Glutamatergic neuron (in vitro differentiated cells): Measurements from ENCODE around the gene COX7A2. TPM values are rescaled to one million over a fixed set of nuclear protein-coding genes. Genes with fewer than 3 reads are reported as not detected.

Source experiments
- DNase-seq: peaks from one replicate; pipeline ENCODE4 v3.0.0; 2022
- H3K27ac Mint-ChIP-seq: one replicate; pipeline ENCODE4 v1.8.0; 2020; ENCODE audit warnings: mild to moderate bottlenecking, mixed read lengths, inconsistent platforms; ENCODE audit not compliant: unreplicated experiment
- H3K27me3 Mint-ChIP-seq: one replicate; pipeline ENCODE4 v1.8.0; 2020; ENCODE audit warnings: mild to moderate bottlenecking, moderate library complexity, mixed read lengths, inconsistent platforms; ENCODE audit not compliant: unreplicated experiment
- H3K36me3 Mint-ChIP-seq: one replicate; pipeline ENCODE4 v1.8.0; 2020; ENCODE audit warnings: mild to moderate bottlenecking, mixed read lengths, inconsistent platforms; ENCODE audit not compliant: unreplicated experiment
- H3K4me1 Mint-ChIP-seq: one replicate; pipeline ENCODE4 v1.8.0; 2020; ENCODE audit warnings: mild to moderate bottlenecking, low read depth, mixed read lengths, inconsistent platforms; ENCODE audit not compliant: unreplicated experiment
- H3K4me3 Mint-ChIP-seq: one replicate; pipeline ENCODE4 v1.8.0; 2020; ENCODE audit warnings: mild to moderate bottlenecking, mixed read lengths, inconsistent platforms; ENCODE audit not compliant: unreplicated experiment
- H3K9me3 Mint-ChIP-seq: one replicate; pipeline ENCODE4 v1.8.0; 2020; ENCODE audit warnings: mild to moderate bottlenecking, moderate library complexity, mixed read lengths, inconsistent platforms; ENCODE audit not compliant: unreplicated experiment
- total RNA-seq: library from RNA; stranded (reverse); fragmentation: NEBNext Ultra II Directional; extraction: Animal tissue kit (Norgen Biotek cat#: 25700); gene quantifications from one replicate; pipeline ENCODE4 v1.2.1, GENCODE V29; 2021; ENCODE audit not compliant: unreplicated experiment
- TF ChIP-seq, protein P1 (sequence below): fragments of 200-600 bp; sonication (generic); IDR thresholded peaks from one replicate; pipeline ENCODE4 v1.5.0; 2021; ENCODE audit not compliant: partially characterized antibody, unreplicated experiment

COX7A2 gene
- total RNA-seq, 1 donor from 2014 or later, result 527 TPM

DNA sequence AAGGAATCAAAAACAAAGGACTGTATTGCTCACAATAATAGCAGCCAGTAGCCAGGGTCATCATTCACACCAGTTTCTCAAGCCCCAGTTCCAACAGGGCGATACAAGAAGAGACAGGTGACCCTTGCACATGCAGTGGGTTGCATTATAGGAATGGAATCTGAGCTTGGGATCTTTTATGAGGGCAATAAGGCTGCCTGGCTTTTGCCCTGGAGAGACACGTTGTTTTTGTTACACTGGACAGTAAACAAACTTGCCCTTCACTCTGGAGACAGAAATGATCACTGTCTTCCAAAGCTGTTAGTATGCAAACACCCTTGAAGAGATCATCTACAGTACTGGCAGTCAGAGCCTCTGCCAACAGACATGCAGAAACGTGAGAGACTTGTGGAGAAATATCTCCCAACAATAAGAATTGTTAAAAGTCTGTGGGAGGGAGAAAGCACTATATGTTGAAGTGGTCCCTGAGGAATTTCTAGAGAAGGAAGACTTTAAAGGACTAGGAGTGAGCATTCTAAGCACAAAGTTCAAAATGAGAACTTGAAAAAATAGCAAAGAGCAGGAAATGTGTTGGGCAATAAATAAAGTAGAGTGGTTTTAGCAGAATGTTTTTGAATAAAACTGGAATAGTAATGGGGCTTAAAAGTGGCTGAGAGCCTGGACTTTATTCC, 31.5 kb downstream of the COX7A2 start:
- no peak overlapping the region for H3K4me3 Mint-ChIP-seq
- H3K36me3 Mint-ChIP-seq, result peaks cover 4% of the 10 kb centered on the region
- DNase-seq, result no peak
- H3K4me1 Mint-ChIP-seq, result peaks cover 19% of the 10 kb centered on the region
- H3K9me3 Mint-ChIP-seq, result peaks cover 10% of the 10 kb centered on the region
- no peak overlapping the region for H3K27ac Mint-ChIP-seq
- peaks cover 13% of the 10 kb centered on the region for H3K27me3 Mint-ChIP-seq
- TF ChIP-seq, protein P1, sequence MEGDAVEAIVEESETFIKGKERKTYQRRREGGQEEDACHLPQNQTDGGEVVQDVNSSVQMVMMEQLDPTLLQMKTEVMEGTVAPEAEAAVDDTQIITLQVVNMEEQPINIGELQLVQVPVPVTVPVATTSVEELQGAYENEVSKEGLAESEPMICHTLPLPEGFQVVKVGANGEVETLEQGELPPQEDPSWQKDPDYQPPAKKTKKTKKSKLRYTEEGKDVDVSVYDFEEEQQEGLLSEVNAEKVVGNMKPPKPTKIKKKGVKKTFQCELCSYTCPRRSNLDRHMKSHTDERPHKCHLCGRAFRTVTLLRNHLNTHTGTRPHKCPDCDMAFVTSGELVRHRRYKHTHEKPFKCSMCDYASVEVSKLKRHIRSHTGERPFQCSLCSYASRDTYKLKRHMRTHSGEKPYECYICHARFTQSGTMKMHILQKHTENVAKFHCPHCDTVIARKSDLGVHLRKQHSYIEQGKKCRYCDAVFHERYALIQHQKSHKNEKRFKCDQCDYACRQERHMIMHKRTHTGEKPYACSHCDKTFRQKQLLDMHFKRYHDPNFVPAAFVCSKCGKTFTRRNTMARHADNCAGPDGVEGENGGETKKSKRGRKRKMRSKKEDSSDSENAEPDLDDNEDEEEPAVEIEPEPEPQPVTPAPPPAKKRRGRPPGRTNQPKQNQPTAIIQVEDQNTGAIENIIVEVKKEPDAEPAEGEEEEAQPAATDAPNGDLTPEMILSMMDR, result no peak

DNA sequence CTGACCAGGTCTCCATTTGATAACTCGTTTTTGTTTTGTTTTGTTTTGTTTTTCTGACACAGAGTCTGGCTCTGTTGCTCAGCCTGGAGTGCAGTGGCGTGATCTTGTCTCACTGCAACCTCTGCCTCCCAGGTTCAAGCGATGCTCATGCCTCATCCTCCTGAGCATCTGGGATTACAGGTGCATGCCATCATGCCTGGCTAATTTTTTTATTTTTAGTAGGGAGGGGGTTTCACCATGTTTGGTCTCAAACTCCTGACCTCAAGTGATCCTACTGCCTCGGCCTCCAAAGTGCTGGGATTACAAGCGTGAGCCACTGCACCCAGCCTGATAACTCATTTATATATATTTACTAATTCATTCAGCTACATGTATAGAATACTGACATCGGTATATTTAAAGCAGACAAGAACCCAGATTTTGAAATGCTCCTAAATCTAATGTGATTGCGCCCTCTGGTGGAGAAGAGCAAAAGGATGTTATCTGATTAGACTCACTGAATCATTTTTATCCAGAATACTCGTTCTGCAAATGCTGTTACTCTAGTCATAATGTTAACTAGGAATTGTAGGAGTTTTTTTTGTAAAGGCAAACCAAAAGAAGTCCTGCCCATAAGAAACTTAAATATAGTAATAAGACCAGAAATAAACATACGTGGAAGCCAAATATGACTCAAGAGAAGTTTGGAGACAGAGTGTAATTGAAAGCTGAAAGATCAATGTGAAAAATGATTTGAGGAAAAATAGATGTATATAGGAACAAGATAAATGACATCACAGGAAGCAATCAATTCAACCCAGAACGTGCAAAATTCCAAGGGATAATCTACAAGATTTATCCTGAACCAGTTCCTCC, 32.5 kb downstream of the COX7A2 start:
- H3K4me3 Mint-ChIP-seq, result no peak overlapping the region
- peaks cover 4% of the 10 kb centered on the region for H3K36me3 Mint-ChIP-seq
- TF ChIP-seq, protein P1, result peak; percentile 88
- peaks cover 23% of the 10 kb centered on the region for H3K4me1 Mint-ChIP-seq
- DNase-seq, result no peak
- no peak overlapping the region for H3K27ac Mint-ChIP-seq
- H3K9me3 Mint-ChIP-seq, result peaks cover 10% of the 10 kb centered on the region
- peaks cover 18% of the 10 kb centered on the region for H3K27me3 Mint-ChIP-seq

DNA sequence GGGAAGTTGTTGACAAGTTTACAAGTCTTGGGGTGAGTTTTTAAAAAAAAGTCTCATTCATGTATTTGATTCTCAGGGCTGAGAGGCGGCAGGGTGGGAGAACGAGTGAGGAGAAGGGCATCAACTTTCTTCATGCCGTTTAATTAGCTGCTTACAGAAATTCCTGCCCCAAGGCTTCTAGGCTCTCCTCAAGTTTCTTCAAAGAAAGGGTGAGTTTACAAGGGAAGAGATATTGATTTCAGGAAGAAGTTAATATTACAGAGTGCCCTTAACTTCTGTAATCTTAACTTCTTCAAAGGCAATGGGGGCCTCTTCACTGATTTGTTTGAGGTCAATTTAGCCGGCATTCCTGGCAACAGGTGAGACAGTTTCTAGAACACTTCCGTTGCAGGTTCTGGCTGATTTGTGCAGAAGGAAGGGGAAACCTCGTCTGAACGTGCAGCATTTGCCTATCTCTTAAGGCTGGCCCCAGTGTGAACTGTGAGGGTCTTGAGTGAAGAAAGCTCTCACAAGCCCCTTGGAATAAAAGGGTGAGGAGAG, 34.3 kb downstream of the COX7A2 start:
- no peak for DNase-seq
- Mint-ChIP-seq H3K36me3 (peaks cover 4% of the 10 kb centered on the region), H3K9me3 (peaks cover 16% of the 10 kb centered on the region), H3K4me1 (peaks cover 26% of the 10 kb centered on the region), H3K27ac (no peak overlapping the region), H3K27me3 (peaks cover 23% of the 10 kb centered on the region), H3K4me3 (peak overlapping the region; percentile 91)
- TF ChIP-seq, protein P1, result peak; percentile 30

DNA sequence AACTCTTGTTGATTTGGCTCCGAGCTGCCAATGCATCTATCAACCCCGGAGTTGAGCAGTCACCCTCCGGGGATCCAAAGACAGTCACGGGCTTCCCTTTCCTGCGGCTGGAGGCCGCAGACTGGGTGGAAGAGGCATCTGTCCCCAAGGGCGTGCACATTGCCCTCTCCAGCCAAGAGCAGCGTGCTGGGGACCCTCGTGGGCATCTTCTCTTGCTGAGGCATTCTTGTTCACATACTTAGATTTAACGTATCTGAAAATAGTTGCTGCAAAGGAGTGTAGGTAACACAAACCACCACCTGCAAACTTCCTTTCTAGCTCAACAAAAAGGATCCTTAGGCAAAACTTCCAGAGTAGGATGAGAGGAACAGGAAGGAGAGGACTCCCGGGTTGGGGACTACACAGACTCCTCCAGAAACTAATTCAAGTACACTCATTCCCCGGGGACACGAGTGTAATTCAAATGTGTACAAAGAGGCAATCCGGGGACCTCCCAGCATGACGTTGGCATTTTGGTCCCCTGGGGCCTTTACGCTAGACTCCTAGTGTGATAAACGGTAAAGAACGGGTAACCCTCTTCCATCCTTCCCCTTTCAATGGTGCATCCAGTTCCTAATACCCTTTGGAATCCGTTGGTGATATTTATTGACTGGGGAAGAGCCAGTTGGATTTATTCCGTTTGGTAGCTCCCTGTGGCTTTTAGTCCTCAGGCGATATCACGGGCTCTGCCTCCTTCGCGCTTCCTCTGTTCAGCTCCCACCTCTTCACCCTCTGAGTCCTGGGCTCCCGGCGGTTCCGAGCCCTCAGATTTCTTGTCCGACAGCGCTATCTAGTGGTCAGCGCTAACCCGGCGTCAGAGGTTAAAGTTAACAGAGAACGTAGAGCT, 35.1 kb downstream of the COX7A2 start:
- Mint-ChIP-seq H3K4me1 (peaks cover 26% of the 10 kb centered on the region), H3K9me3 (peaks cover 16% of the 10 kb centered on the region), H3K27ac (peak overlapping the region; percentile 89), H3K27me3 (peaks cover 25% of the 10 kb centered on the region), H3K36me3 (peaks cover 4% of the 10 kb centered on the region), H3K4me3 (peak overlapping the region; percentile 91)
- TF ChIP-seq, protein P1, result peak; percentile 78
- DNase-seq, result peak; percentile 91
